HEK293T (cell line): Measurements from ENCODE around the gene SLC25A22.

Experiments
- FOXK2 ChIP-seq: fragments of 450-650 bp; IDR thresholded peaks from 2 replicates; pipeline ENCODE4 v1.6.1; 2016; ENCODE audit warnings: mild to moderate bottlenecking
- FOXM1 ChIP-seq: fragments of 450-650 bp; IDR thresholded peaks from 2 replicates; pipeline ENCODE4 v1.6.1; 2017; ENCODE audit warnings: mild to moderate bottlenecking, borderline replicate concordance
- HDGF ChIP-seq: fragments of 450-650 bp; IDR thresholded peaks from 2 replicates; pipeline ENCODE4 v1.6.1; 2017; ENCODE audit warnings: antibody characterized with exemption, borderline replicate concordance
- PKNOX1 ChIP-seq: fragments of 450-650 bp; IDR thresholded peaks from 2 replicates; pipeline ENCODE4 v1.6.1; 2016

GRCh38 chr11:777288-778255 lies 20.5 kb downstream of the SLC25A22 start, which contains the start of gene GATD1:
- TF ChIP-seq PKNOX1 (no peak), FOXK2 (no peak), FOXM1 (0 out of 2 replicates have a peak, but pooled peaks have one; percentile 8), HDGF (no peak)
